Liver (tissue), 9 donors: Measurements from ENCODE around the gene CSKMT. TPM values are rescaled to one million over a fixed set of nuclear protein-coding genes. Genes with fewer than 3 reads are reported as not detected.
A peak's percentile ranks its signal among the peaks of the same experiment; 100 is the strongest.

Experiments used
- DNase-seq: peaks from one replicate; pipeline ENCODE4 v3.0.0-alpha.2; 2017; ENCODE audit warnings: low spot score
- H3K27ac ChIP-seq, 2 donors: one replicate each; pipeline ENCODE4 v1.7.0; 2013; ENCODE audit warnings: inconsistent platforms in 2 of 2, low read length in 2 of 2, control low read depth in 1 of 2, low read depth in 1 of 2, mild to moderate bottlenecking in 1 of 2
- H3K27me3 ChIP-seq, 4 donors: one replicate each; pipeline versions ENCODE4 v1.6.1 to v1.7.0; 2013; ENCODE audit warnings: low read length in 3 of 4, inconsistent platforms in 1 of 4, mild to moderate bottlenecking in 1 of 4, moderate library complexity in 1 of 4; ENCODE audit not compliant: control insufficient read depth in 4 of 4, insufficient read depth in 4 of 4
- H3K36me3 ChIP-seq, 4 donors: one replicate each; pipeline versions ENCODE4 v1.6.1 to v1.7.0; 2013; ENCODE audit warnings: low read length in 3 of 4, mild to moderate bottlenecking in 3 of 4, low read depth in 1 of 4, moderate library complexity in 1 of 4; ENCODE audit not compliant: control insufficient read depth in 4 of 4, insufficient read depth in 3 of 4
- H3K4me1 ChIP-seq, 4 donors: one replicate each; pipeline versions ENCODE4 v1.6.1 to v1.7.0; 2013; ENCODE audit warnings: low read length in 3 of 4, mild to moderate bottlenecking in 3 of 4, moderate library complexity in 1 of 4; ENCODE audit not compliant: control insufficient read depth in 4 of 4, insufficient read depth in 4 of 4
- H3K4me3 ChIP-seq, 3 donors: one replicate each; pipeline versions ENCODE4 v1.6.1 to v1.7.0; 2013; ENCODE audit warnings: low read length in 3 of 3, control low read depth in 1 of 3, low read depth in 1 of 3, mild to moderate bottlenecking in 1 of 3
- H3K9ac ChIP-seq, 2 donors: one replicate each; pipeline ENCODE4 v1.7.0; 2013; ENCODE audit warnings: low read length in 2 of 2, mild to moderate bottlenecking in 2 of 2, moderate library complexity in 2 of 2, control low read depth in 1 of 2, low read depth in 1 of 2
- H3K9me3 ChIP-seq, 4 donors: one replicate each; pipeline versions ENCODE4 v1.6.1 to v1.7.0; 2013; ENCODE audit warnings: low read length in 3 of 4; ENCODE audit not compliant: control insufficient read depth in 4 of 4
- EGR1 ChIP-seq, 2 donors: IDR thresholded peaks; 2 replicates each; pipeline ENCODE4 v1.6.1; 2016 to 2018; ENCODE audit warnings: antibody characterized with exemption in 2 of 2, low read depth in 2 of 2
- FOXA1 ChIP-seq: IDR thresholded peaks from 2 replicates; pipeline ENCODE4 v1.6.1; 2016; ENCODE audit warnings: antibody characterized with exemption
- FOXA2 ChIP-seq: IDR thresholded peaks from 2 replicates; pipeline ENCODE4 v1.6.1; 2016; ENCODE audit warnings: antibody characterized with exemption
- GABPA ChIP-seq, 2 donors: IDR thresholded peaks in 1 of 2; conservative IDR thresholded peaks in 1 of 2; 2 replicates each; pipeline ENCODE4 v1.6.1; 2016; ENCODE audit warnings: antibody characterized with exemption in 2 of 2, mild to moderate bottlenecking in 1 of 2, moderate library complexity in 1 of 2
- HNF4A ChIP-seq, 2 donors: conservative IDR thresholded peaks; 2 replicates each; pipeline ENCODE4 v1.6.1; 2016; ENCODE audit warnings: antibody characterized with exemption in 2 of 2, mild to moderate bottlenecking in 2 of 2
- HNF4G ChIP-seq: IDR thresholded peaks from 2 replicates; pipeline ENCODE4 v1.6.1; 2016; ENCODE audit warnings: antibody characterized with exemption
- JUND ChIP-seq, 2 donors: IDR thresholded peaks; 2 replicates each; pipeline ENCODE4 v1.6.1; 2016; ENCODE audit warnings: antibody characterized with exemption in 2 of 2
- NR2F2 ChIP-seq: IDR thresholded peaks from 2 replicates; pipeline ENCODE4 v1.6.1; 2016; ENCODE audit warnings: antibody characterized with exemption
- RAD21 ChIP-seq, 2 donors: IDR thresholded peaks; 2 replicates each; pipeline ENCODE4 v1.6.1; 2016; ENCODE audit warnings: antibody characterized with exemption in 2 of 2, mild to moderate bottlenecking in 2 of 2
- RXRA ChIP-seq, 2 donors: IDR thresholded peaks; 2 replicates each; pipeline ENCODE4 v1.6.1; 2017 to 2018; ENCODE audit warnings: antibody characterized with exemption in 2 of 2, mild to moderate bottlenecking in 1 of 2
- SP1 ChIP-seq: IDR thresholded peaks from 2 replicates; pipeline ENCODE4 v1.6.1; 2018; ENCODE audit warnings: antibody characterized with exemption, mild to moderate bottlenecking
- TAF1 ChIP-seq: conservative IDR thresholded peaks from 2 replicates; pipeline ENCODE4 v1.6.1; 2016; ENCODE audit warnings: antibody characterized with exemption, mild to moderate bottlenecking
- YY1 ChIP-seq: IDR thresholded peaks from 2 replicates; pipeline ENCODE4 v1.6.1; 2016; ENCODE audit warnings: antibody characterized with exemption, mild to moderate bottlenecking
- WGBS: extraction: QIAGEN DNeasy Blood & Tissue Kit; methylation state at CpG from one replicate; pipeline ENCODE4 v1.1.7; 2013; 5-methylcytosine and 5-hydroxymethylcytosine counted together
- polyA plus RNA-seq, 2 donors: library from polyadenylated mRNA; stranded (reverse) in 1 of 2; unstranded in 1 of 2; fragments of 200-250 nt in 1 of 2; fragments of >200 nt in 1 of 2; fragmentation: Nextera tagmentation in 1 of 2; extraction: Ambion mirVana in 1 of 2; gene quantifications; one replicate each; pipeline versions ENCODE4 v1.2.1 to v1.2.3, GENCODE V29; 2013 to 2015
- total RNA-seq, 2 donors: library from RNA; depleted of rRNA; stranded (reverse); fragments of >200 nt; gene quantifications; one replicate each; pipeline ENCODE4 v1.2.3, GENCODE V29; 2014
- TF ChIP-seq, protein P1 (sequence below): fragments of 150-350 bp; IDR thresholded peaks from 2 replicates; pipeline ENCODE4 v1.5.1; 2017; ENCODE audit warnings: improper control_type of control experiment, low read depth, low read length; ENCODE audit not compliant: missing input control
- TF ChIP-seq, protein P2 (sequence below): IDR thresholded peaks from 2 replicates; pipeline ENCODE4 v1.6.1; 2016; ENCODE audit warnings: antibody characterized with exemption, mild to moderate bottlenecking
- TF ChIP-seq, protein P3 (sequence below): IDR thresholded peaks from 2 replicates; pipeline ENCODE4 v1.6.1; 2016; ENCODE audit warnings: antibody characterized with exemption
- TF ChIP-seq, protein P4 (sequence below): IDR thresholded peaks from 2 replicates; pipeline ENCODE4 v1.6.1; 2016; ENCODE audit warnings: antibody characterized with exemption
- TF ChIP-seq, protein P5 (sequence below): IDR thresholded peaks from 2 replicates; pipeline ENCODE4 v1.6.1; 2016; ENCODE audit warnings: antibody characterized with exemption
- donor health status: healthy.
- donor health status: healthy.
- donor health status: healthy.
- donor health status: healthy.
- donor health status: healthy.

CSKMT gene
- total and polyA plus RNA-seq, 4 donors = 1.8 to 2.5 (median 2.3) TPM

DNA sequence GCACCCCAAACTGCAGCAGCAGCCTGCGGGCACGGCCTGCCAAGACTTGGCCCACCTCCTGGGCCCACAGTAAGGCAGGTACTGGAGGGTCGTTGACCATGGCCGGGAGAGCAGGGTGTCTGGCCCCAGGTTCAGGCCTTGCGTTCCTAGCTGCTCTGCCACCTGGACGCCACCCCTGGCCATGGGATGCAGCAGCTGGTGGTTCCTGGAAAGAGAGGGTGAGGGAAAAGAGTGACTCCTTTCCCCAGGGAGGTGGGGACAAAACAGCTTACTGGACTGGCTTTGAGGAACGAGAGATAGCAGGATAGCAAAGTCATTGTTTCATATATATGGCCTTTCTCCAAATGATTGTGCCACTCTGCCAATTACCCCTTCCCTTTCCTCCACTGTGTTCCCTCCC, 40.3 kb downstream of the CSKMT start:
- TF ChIP-seq YY1 = no peak
- TF ChIP-seq SP1 = no peak
- TF ChIP-seq, protein P1, sequence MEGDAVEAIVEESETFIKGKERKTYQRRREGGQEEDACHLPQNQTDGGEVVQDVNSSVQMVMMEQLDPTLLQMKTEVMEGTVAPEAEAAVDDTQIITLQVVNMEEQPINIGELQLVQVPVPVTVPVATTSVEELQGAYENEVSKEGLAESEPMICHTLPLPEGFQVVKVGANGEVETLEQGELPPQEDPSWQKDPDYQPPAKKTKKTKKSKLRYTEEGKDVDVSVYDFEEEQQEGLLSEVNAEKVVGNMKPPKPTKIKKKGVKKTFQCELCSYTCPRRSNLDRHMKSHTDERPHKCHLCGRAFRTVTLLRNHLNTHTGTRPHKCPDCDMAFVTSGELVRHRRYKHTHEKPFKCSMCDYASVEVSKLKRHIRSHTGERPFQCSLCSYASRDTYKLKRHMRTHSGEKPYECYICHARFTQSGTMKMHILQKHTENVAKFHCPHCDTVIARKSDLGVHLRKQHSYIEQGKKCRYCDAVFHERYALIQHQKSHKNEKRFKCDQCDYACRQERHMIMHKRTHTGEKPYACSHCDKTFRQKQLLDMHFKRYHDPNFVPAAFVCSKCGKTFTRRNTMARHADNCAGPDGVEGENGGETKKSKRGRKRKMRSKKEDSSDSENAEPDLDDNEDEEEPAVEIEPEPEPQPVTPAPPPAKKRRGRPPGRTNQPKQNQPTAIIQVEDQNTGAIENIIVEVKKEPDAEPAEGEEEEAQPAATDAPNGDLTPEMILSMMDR = no peak
- TF ChIP-seq, protein P2, sequence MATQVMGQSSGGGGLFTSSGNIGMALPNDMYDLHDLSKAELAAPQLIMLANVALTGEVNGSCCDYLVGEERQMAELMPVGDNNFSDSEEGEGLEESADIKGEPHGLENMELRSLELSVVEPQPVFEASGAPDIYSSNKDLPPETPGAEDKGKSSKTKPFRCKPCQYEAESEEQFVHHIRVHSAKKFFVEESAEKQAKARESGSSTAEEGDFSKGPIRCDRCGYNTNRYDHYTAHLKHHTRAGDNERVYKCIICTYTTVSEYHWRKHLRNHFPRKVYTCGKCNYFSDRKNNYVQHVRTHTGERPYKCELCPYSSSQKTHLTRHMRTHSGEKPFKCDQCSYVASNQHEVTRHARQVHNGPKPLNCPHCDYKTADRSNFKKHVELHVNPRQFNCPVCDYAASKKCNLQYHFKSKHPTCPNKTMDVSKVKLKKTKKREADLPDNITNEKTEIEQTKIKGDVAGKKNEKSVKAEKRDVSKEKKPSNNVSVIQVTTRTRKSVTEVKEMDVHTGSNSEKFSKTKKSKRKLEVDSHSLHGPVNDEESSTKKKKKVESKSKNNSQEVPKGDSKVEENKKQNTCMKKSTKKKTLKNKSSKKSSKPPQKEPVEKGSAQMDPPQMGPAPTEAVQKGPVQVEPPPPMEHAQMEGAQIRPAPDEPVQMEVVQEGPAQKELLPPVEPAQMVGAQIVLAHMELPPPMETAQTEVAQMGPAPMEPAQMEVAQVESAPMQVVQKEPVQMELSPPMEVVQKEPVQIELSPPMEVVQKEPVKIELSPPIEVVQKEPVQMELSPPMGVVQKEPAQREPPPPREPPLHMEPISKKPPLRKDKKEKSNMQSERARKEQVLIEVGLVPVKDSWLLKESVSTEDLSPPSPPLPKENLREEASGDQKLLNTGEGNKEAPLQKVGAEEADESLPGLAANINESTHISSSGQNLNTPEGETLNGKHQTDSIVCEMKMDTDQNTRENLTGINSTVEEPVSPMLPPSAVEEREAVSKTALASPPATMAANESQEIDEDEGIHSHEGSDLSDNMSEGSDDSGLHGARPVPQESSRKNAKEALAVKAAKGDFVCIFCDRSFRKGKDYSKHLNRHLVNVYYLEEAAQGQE = no peak
- TF ChIP-seq HNF4G = no peak
- TF ChIP-seq JUND (IDR thresholded peaks at IDR 0.05) = no peak
- TF ChIP-seq, protein P3, sequence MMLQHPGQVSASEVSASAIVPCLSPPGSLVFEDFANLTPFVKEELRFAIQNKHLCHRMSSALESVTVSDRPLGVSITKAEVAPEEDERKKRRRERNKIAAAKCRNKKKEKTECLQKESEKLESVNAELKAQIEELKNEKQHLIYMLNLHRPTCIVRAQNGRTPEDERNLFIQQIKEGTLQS = no peak
- no peak for TF ChIP-seq EGR1 (IDR thresholded peaks at IDR 0.05; ENCODE audit: low read depth in 2 of 2)
- 60% methylated on average over 7 of the region's 7 CpGs for WGBS
- Histone ChIP-seq H3K36me3 (peaks cover 0 to 3% (median 0%) of the 10 kb centered on the region in 4 donors), H3K9ac (peak overlapping the region; percentile 27 to 52), H3K27ac (peak overlapping the region; percentile 71 to 73), H3K4me1 (peaks cover 12 to 36% (median 30%) of the 10 kb centered on the region in 4 donors), H3K27me3 (no peaks in the 10 kb centered on the region), H3K9me3 (no peaks in the 10 kb centered on the region), H3K4me3 (peak overlapping the region in 2 of 3 donors; percentile 66 to 83)
- no peak for DNase-seq

DNA sequence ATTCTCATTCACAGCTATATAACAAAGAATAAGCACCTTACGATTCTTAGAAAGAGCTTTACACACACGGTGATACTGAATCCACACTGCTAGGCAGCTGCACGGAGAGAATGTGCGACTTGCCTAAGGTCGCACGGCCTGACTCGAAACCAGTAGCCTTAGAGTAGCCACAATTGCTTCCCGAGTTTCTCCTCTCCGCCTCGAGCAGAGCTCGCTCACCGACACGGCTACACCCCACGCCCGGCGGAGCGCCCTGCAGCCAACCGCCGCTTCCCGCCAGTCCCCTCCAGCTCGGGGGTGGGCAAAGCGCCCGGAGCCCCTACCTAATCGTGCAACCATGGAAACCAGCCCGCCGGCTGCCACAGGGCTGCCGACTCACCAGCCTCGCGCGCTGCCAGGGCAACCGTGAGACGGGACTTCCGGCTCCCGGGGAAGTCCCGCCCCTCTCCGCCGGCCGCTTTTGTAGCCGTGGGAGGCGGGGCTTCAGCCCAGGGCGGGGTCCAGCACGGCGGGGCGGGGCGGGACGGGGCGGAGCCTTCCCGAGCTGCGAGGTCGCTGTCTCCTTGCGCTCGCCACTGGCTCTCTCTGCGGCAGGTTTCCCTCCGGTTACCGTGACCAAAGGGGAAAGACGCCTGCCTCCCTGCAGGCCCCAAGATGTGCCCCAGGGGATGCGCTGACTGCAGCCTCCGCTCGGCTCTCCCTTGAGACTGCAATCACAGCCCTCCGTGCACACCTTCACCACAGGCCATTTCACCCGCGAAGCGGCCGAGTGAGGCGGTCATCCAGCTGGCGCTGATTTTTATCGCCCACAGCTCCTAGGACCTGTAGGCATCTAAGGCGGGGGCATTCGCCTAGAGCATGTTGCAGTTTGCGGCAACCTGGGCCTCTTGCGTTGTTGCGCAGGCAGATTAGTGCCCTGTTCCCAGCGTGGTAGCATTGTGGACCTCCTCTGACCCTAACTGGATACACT, 41.1 kb downstream of the CSKMT start:
- H3K9me3 ChIP-seq = no peaks in the 10 kb centered on the region
- H3K9ac ChIP-seq = peak overlapping the region; percentile 27 to 52
- peak overlapping the region; percentile 79 to 80 for H3K27ac ChIP-seq
- 5% methylated on average over 73 of the region's 73 CpGs for WGBS
- H3K4me1 ChIP-seq = peaks cover 12 to 41% (median 34%) of the 10 kb centered on the region in 4 donors
- H3K27me3 ChIP-seq = no peaks in the 10 kb centered on the region
- peaks cover 0 to 3% (median 1%) of the 10 kb centered on the region in 4 donors for H3K36me3 ChIP-seq
- peak; percentile 98 for DNase-seq
- peak overlapping the region; percentile 66 to 85 (median 83) for H3K4me3 ChIP-seq
- no peak for TF ChIP-seq JUND (IDR thresholded peaks at IDR 0.05)
- TF ChIP-seq, protein P4, sequence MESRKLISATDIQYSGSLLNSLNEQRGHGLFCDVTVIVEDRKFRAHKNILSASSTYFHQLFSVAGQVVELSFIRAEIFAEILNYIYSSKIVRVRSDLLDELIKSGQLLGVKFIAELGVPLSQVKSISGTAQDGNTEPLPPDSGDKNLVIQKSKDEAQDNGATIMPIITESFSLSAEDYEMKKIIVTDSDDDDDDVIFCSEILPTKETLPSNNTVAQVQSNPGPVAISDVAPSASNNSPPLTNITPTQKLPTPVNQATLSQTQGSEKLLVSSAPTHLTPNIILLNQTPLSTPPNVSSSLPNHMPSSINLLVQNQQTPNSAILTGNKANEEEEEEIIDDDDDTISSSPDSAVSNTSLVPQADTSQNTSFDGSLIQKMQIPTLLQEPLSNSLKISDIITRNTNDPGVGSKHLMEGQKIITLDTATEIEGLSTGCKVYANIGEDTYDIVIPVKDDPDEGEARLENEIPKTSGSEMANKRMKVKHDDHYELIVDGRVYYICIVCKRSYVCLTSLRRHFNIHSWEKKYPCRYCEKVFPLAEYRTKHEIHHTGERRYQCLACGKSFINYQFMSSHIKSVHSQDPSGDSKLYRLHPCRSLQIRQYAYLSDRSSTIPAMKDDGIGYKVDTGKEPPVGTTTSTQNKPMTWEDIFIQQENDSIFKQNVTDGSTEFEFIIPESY = no peak
- TF ChIP-seq YY1 = peak; percentile 66
- TF ChIP-seq RAD21 (IDR thresholded peaks at IDR 0.05) = peak in 1 of 2 donors; percentile 9
- TF ChIP-seq, protein P5, sequence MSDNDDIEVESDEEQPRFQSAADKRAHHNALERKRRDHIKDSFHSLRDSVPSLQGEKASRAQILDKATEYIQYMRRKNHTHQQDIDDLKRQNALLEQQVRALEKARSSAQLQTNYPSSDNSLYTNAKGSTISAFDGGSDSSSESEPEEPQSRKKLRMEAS = no peak
- TF ChIP-seq, protein P3 = no peak
- no peak for TF ChIP-seq NR2F2
- TF ChIP-seq FOXA2 = no peak
- no peak for TF ChIP-seq HNF4G
- no peak for TF ChIP-seq HNF4A (conservative IDR thresholded peaks at IDR 0.05)
- no peak for TF ChIP-seq RXRA (IDR thresholded peaks at IDR 0.05)
- TF ChIP-seq GABPA (IDR thresholded peaks at IDR 0.05 in 1 of 2, conservative IDR thresholded peaks at IDR 0.05 in 1 of 2) = peak; percentile 50 to 88
- no peak for TF ChIP-seq FOXA1
- TF ChIP-seq SP1 = peak; percentile 15
- TF ChIP-seq TAF1 = no peak
- TF ChIP-seq, protein P2 = peak; percentile 12
